ENCODE data around the gene ZNF831.

Gene ZNF831

DNA sequence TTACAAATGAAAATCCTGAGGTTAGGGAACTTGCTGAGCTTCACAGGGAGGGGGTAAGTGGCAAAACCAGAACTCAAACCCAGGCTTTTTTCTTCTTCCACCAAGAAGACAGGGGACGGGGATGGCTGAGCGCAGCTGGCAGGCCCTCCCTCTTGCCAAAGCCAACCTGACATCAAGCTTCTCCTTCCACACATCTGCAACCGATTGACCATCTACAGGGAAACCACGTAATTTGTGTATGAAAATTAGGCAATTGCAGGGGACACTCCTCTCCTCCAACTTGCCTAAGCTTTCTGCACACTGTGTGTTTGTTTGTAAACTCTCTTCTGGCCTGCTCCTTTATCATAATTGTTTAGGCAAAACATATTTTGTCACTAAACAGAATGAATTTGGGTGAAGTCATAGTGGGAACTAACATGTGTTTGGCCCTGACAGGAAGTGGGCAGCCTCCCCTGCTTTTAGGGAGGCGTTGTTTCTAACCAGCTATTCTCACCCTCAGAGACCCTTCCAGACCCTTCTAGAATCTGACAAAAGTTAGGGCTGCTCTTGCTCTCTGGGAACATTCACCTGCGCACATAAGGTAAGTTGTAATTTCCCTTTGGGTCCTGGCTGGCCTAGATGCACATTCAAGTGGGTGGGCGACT is 18.9 kb downstream of the ZNF831 start:
- no peak for DNase-seq

DNA sequence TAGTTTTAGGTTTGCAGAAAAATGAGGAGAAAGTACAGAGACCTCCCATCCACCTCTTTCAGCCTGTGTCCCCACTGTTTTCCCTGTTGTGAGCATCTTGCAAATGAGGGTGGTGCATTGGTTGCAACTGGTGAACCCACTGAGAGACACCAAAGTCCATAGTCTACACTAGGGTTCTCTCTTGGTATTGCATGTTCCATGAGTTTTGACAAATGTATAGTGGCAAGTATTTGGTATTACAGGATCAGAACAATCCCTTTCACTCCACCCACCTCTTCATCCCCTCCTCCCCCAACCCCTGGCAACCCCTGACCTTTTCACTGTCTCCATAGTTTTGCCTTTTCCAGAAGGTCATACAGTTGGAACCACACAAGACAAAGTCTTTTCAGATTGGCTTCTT is 20.1 kb downstream of the ZNF831 start:
- DNase-seq = no peak

DNA sequence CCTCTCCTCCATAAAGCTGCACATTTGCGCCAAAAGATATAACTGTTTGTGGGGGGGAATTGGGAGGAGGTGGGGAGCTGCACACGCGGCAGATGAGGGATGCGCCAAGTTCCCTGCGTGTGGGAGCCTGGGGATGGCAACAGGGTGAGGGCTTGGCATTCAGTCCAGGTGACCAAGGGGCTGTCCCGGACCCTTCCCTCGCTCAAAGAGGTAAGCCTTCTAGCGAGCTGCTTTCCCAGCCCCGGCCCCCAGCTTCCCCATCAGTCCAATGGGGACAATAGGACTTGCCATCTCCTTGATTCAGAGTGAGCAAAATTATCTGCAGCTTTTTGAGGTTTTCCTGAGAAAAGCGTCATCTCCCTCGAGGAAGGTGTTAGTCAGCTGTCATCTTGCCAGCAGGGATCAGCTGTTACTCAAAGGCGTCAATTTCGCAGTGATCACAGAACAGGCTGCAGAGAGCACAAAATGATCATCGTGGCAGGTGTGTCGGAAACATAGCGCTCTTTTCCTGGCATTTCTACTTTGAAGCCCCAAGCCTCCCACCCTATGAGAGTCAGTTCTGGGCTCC is 21.3 kb downstream of the ZNF831 start:
- DNase-seq = no peak

DNA sequence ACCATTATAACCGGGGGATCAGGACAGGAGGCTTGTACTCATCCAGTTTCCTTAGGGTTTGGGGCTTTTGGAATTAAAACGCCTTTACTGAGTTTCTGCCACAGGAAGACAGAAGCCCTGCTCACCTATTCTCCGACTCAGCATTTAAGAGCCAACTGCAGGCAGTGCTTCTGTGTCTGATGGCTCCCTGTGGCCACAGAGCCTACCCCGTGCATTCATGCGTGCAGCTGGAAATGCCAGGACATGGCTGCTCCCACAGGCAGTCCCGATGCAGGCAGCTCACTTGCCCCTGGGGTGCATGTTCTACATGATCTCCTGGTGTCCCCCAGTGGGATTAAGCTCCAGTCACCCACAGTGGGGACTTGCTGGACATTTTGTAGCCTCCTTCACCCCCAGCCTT is 22.2 kb downstream of the ZNF831 start:
- DNase-seq = no peak

DNA sequence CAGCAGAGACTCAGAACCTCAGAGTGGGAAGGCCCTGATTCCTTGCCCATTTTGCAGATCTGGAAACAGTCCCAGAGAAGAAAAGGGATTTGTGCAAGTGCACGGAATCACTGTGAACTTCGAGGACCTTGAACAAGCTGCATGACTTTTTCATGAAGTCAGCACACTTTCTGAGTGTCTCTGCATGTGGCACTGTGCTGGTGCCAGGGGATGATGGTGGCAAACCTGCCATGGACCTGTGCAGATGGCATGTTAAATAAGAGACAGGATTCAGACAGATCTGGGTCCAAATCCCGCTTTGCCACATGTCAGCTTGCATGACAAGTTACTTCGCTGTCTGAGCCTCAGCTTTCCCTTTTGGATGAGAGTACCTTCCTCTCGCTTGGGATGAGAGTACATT is 26.8 kb downstream of the ZNF831 start:
- DNase-seq = no peak

DNA sequence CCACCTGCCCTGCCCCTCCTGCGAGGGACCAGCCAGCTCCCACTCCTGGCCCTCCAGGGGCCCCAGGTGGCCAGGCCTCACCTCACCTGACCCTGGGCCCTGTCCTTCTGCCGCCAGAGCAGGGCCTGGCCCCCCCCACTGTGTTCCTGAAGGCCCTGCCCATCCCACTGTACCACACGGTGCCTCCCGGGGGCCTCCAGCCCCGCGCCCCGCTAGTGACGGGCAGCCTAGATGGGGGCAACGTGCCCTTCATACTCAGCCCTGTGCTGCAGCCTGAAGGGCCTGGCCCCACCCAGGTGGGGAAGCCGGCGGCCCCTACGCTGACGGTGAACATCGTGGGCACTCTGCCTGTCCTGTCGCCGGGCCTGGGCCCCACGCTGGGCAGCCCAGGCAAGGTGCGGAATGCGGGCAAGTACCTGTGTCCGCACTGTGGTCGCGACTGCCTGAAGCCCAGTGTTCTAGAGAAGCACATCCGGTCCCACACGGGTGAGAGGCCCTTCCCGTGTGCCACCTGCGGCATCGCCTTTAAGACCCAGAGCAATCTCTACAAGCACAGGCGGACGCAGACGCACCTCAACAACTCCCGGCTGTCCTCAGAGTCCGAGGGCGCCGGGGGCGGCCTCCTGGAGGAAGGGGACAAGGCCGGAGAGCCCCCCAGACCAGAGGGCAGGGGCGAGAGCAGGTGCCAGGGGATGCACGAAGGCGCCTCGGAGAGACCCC is 27.6 kb downstream of the ZNF831 start:
- no peak for DNase-seq

DNA sequence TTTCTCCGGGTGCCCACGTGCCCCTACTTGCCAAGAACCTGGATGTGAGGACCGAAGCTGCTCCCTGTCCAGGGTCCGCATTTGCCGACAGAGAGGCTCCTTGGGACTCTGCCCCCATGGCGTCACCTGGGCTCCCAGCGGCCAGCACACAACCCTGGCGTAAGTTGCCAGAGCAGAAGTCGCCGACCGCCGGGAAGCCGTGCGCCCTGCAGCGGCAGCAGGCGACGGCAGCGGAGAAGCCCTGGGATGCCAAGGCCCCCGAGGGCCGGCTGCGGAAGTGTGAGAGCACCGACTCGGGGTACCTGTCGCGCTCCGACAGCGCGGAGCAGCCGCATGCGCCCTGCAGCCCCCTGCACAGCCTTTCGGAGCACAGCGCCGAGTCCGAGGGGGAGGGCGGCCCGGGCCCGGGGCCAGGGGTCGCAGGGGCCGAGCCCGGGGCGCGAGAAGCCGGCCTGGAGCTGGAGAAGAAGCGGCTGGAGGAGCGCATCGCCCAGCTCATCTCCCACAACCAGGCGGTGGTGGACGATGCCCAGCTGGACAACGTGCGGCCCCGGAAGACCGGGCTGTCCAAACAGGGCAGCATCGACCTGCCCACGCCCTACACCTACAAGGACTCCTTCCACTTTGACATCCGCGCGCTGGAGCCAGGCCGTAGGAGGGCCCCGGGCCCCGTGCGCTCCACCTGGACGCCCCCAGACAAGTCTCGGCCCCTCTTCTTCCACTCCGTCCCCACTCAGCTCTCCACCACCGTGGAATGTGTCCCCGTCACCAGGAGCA is 28.3 kb downstream of the ZNF831 start:
- DNase-seq = no peak

DNA sequence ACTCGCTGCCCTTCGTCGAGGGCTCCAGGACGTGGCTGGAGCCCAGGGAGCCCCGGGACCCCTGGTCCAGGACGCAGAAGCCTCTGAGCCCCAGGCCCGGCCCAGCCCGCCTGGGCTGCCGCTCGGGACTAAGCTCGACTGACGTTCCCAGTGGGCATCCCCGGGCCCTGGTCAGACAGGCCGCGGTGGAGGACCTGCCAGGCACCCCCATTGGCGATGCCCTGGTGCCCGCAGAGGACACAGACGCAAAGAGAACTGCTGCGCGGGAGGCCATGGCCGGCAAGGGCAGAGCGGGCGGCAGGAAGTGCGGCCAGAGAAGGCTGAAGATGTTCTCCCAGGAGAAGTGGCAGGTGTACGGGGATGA is 28.9 kb downstream of the ZNF831 start:
- no peak for DNase-seq

DNA sequence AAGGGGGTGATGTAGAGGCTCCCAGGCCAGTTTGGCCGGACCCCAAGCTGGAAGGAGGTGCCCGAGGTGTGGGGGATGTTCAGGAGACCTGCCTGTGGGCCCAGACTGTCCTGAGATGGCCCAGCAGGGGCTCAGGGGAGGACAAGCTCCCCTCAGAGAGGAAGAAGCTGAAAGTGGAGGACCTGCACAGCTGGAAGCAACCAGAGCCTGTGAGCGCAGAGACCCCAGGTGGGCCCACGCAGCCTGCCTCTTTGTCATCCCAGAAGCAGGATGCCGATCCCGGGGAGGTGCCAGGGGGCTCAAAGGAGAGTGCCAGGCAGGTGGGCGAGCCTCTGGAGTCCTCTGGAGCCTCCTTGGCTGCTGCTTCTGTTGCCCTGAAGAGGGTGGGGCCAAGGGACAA is 29.7 kb downstream of the ZNF831 start:
- no peak for DNase-seq

DNA sequence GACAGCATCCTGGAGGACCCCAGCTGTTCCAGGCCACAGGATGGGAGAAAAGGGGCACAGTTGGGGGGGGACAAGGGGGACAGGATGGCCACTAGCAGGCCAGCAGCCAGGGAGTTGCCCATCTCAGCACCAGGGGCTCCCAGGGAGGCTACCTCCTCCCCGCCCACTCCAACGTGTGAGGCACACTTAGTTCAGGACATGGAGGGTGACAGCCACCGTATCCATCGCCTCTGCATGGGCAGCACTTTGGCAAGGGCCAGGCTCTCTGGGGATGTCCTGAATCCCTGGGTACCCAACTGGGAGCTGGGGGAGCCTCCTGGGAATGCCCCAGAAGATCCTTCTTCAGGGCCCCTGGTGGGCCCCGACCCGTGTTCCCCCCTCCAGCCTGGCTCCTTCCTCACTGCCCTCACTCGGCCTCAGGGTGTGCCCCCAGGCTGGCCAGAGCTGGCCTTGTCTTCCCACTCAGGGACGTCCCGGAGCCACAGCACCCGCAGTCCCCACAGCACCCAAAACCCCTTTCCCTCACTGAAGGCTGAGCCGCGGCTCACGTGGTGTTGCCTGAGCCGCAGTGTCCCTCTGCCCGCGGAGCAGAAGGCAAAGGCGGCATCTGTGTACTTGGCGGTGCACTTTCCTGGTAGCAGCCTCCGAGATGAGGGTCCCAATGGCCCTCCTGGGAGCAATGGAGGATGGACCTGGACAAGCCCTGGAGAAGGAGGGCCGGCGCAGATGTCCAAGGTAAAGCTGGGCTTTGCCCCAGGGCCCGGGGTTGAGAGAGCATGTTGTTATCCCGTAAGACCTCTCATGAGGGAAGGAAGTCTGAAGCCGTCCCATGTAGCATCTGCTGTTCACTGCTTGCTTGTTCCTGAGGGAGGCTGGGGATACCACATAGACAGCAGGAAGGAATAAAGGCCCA is 30.7 kb downstream of the ZNF831 start:
- no peak for DNase-seq

DNA sequence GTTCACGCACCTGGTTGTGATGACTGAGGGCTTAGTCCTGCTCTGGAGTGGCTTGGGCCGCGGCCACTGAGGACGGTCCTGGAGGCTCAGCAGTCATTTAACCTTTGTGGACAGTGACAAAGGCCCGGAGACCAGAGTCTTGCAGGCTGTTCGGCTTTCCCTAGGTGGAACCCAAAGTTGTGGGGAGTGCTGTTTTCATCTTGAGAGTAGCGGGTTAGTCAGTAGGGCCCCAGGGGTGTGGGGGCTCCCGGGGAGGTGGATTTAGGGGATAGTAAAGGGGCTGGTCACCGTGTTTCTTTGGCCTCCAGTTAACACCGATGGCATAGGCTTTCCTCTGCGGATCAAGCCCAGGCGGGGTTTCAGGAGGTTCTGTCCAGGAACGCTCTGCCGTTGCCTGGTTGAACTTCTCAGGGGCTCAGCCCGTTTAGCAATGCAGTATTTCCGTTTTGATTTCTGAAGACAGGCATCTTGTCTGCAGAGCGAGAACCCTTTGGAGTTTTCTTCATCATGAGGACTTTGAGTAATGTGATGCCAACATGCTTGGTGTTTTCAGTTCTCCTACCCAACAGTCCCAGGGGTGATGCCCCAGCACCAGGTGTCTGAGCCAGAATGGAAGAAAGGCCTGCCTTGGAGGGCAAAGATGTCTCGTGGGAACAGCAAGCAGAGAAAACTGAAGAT is 31.8 kb downstream of the ZNF831 start:
- DNase-seq = no peak

DNA sequence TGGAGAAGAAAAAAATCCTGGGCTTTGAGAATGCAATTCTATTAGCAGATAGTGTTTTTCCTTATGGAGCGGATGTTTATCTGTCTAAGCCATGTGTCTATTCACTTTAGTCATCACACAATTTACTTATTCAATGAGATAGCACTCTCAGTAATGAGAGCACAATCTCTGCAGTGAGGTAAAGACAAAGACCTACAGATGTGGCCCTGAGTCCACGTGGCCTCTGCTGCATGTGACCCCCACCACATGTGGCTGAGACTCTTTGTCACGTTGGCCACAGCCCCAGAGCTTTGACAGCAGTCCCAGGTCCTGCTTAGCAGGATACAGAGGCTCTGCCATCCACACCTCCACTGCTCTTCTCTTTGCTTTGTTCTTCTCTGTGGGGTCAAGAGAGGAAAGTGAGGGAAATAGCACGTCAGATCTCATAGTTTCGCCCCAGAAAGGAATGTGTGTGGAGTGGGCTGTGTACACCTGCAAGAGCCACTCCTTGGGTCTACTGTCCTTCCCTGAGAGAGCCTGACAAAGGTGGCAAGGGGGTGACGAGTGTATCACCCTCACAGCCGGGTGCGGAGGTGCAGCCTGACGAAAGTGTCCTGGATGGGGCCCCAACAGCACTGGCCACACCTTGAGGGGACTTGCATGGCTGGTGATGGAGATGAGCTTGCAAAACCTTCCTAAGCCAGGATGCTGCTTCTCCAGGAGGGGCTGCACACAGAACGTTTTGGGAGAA is 40.7 kb downstream of the ZNF831 start:
- no peak for DNase-seq

DNA sequence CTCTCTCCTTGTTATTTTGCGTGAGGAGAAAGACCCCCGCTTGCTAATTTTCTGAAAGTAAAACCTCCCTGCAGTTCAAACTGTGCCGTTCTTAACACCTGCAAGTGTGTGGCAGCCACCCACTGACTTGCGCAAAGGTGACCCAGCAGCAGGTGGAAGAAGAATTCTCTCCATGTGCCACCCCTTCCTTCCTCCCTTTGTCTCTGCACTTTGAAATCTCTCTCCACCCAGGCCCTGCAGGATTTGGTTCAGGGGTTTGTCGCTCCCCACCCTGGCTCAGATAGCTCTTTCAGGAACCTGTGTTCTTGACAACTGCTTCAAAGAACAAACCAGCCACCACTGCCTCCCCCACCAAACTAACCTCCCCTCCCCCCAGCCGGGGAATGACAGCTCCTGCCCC is 41.4 kb downstream of the ZNF831 start:
- DNase-seq = no peak

DNA sequence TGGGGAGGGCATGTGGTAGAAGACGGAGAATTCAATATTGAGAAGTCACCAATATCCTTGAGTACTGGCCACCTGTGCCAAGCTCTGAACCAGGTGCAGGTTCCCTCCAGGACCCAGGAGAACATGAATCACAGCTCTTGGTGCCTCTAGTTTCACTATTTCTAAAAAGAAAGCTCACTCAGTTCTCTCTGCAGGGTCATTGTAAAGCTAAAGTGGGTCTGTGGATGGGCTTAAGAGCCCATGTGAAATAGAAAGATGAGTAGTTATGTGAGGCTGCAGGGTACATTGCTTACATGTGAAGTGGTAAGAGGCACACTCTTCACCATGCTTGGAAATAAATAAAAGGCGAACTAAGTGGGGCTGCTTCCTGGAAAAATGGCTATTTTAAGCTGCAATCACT is 43.6 kb downstream of the ZNF831 start:
- no peak for DNase-seq

DNA sequence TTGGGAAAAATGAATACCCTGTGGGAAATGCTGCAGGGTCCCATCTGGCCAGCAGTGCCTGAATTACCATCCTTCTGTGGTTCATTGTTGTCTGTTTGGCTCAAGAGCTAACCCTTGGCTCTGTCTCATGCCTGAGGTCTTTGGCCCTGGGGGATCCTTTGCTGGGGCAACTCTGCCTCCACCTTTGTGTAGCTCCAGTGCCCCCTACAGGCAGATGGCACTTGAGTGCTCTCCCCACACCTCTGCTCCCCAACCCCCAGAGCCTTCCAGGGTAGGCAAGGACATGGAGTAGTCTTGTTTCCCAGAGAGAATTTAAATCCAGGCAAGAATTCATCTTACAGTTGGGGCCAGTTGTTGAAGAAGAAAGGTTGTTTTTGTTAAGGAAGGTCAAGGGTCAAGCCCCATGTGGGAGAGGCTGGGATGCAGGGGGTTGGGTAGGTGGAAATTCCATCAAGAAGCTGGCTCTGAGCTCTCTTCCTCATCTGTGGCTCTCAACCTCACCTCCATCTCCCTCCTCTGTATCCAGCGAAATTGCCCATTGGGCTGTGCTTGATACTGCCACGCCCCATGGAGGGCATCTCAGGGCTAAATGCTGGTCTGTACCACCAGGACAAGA is 44.2 kb downstream of the ZNF831 start:
- peak; percentile 66 for DNase-seq

DNA sequence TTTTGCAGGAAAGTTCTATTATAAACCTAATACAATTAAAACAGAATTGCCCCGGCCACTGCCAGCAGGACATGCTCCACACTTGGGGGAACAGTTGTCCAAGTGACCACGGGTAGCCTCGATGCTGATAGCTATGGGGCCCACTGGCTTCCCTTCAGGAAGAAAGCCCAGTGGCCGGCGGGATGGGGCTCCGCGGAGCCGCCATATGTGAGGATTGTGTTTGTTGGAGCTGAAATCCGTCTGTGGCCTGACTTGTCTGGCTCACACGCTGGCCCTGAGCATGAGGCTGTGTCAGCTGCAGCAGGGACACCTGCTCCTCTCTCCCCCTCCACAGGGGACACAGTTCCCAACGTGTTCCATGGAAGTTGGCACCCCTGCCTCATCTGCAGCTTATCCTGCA is 46.6 kb downstream of the ZNF831 start:
- no peak for DNase-seq

DNA sequence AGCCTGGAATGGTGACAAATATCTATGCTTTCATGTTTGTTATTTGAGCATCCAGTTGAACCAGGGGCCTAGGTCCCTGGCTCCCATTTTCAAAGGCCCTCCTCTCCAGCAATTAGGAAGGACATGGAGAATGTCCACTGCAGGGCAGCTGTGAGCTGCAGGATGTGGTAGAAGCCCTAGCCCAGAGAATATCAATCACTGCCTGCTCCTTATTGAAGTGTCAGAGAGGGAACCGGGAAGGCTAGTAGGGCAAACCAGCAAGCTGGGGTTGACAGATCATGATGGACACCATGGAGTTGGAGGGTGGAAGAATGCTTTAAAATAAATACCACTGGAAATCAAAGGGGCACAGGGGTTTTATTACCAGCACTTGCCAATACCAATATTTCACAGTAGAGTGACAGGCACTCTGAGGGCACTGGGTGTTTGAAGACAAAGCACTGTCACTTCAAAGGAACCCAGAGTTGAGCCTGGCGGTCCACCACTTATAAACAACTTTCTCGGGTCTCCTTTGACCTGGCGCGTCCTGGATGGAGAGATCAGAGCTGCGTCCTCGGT is 47.7 kb downstream of the ZNF831 start:
- DNase-seq = no peak

DNA sequence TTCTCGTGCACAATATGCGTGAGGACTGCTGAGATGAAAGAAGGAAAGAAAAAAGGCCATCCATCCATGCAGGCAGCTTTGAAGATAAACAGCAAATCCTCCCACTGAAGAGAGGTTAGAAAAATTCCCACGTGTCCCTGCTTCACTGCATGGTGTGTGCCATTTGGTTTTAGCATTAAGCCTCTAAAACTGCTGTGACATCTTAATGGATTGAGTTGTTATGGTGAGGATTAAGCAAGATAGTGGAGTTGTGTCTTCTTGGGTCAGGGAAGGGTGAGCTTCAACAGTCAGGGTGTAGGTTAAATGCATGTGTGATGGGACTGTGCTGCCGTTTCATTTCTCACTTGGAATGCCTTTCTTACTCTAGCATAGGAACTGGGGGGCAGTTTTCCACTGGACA is 50.5 kb downstream of the ZNF831 start:
- DNase-seq = no peak

DNA sequence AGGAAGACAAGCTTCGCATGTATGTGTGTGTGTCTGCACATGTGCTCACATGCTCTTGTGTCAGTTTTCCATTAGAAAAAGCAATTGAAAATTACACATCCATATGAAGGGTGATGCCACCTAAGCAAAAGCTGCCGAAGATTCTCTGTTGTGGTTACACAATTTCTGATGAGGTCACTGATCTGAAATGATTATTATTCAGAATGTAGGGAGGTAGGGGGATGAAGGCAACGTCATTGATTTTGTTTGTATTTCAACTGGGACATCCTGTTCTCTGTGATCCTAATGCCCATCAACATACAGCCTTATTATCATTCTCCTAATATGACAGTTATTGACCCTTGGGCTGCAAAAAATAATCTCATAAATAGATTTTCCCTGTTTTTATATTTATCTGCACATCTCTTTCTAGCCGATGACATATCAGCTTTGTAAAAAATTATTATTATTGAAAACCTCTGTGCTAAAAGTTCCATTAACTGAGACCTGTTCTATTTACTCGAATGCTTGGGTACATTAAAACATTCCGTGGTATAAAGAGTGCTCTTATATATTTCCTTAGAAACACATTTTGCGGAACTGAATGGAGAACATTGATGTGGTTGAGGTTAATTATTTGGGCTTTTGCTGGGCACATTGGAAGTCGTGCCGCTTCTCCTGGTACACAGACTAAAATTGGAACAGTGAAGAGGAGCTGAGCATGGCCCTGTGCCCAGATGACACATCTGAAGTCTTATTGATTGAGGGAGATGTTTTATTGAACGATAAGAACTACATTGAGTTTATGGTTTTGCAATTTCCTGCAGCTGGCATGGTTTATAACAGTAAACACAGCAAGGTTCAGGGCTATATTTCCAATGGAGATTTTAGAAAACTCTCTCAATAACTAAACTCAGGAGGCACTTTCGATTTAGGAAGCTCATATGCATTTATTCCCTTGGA is 51.3 kb downstream of the ZNF831 start:
- DNase-seq = no peak

DNA sequence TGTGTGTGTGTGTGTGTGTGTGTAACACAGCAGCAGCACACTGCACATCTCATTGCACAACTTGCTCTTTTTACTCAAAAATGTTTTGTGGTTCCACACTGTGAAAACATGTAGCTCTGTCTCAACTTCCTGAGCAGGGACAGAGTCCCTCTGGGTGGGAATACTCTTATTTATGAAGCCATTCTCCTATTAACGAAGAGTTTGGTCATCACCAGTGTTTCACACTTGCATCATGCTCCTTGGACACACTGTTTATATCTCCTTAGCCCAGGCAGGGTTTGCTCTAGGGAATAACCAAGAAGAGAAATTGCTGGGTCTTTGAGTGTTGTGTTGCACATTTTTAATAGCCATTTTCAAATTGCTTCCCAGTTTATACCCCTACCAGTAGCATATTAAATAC is 53.6 kb downstream of the ZNF831 start:
- DNase-seq = no peak

All from 8988T (cell line).